Measurements from ENCODE around the gene TMEM151B.

DNA sequence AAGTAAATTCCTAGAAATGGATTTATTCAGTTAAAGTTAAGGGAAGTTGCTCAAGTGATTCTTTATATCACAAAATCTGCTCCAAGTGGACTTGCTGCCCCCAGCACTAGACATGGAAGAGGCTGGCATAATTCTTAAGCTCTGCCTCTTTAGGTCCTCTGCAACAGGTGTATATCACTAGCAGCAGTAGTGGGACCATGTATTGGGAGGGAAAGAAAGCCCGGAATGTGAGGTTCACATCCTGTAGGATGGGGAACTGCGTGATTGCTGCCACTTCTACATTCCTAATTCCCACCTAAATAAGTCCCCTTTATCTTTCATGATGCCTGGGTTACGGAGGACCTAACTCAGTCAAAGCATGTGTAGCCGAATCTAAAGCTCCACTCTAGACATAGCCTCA lies 85.4 kb downstream of the TMEM151B start:
- TF ChIP-seq EZH2 (IDR thresholded peaks at IDR 0.05) (no peak), EZH2phosphoT487 (IDR thresholded peaks at IDR 0.05) (no peak)
- TF ChIP-seq, protein P1, sequence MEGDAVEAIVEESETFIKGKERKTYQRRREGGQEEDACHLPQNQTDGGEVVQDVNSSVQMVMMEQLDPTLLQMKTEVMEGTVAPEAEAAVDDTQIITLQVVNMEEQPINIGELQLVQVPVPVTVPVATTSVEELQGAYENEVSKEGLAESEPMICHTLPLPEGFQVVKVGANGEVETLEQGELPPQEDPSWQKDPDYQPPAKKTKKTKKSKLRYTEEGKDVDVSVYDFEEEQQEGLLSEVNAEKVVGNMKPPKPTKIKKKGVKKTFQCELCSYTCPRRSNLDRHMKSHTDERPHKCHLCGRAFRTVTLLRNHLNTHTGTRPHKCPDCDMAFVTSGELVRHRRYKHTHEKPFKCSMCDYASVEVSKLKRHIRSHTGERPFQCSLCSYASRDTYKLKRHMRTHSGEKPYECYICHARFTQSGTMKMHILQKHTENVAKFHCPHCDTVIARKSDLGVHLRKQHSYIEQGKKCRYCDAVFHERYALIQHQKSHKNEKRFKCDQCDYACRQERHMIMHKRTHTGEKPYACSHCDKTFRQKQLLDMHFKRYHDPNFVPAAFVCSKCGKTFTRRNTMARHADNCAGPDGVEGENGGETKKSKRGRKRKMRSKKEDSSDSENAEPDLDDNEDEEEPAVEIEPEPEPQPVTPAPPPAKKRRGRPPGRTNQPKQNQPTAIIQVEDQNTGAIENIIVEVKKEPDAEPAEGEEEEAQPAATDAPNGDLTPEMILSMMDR (IDR thresholded peaks at IDR 0.05) = no peak
